Mucosa of stomach (tissue), 1 donor: Measurements from ENCODE around the gene PRKG1.

Source experiments
- H3K27me3 ChIP-seq: one replicate; pipeline ENCODE4 v1.7.0; 2013; ENCODE audit warnings: mild to moderate bottlenecking, low read length; ENCODE audit not compliant: control insufficient read depth, insufficient read depth
- H3K36me3 ChIP-seq: one replicate; pipeline ENCODE4 v1.7.0; 2013; ENCODE audit warnings: low read length; ENCODE audit not compliant: control insufficient read depth, insufficient read depth
- H3K4me1 ChIP-seq: one replicate; pipeline ENCODE4 v1.7.0; 2013; ENCODE audit warnings: mild to moderate bottlenecking, low read length; ENCODE audit not compliant: control insufficient read depth, insufficient read depth
- H3K4me3 ChIP-seq: one replicate; pipeline ENCODE4 v1.7.0; 2013; ENCODE audit warnings: low read length
- H3K9ac ChIP-seq: one replicate; pipeline ENCODE4 v1.7.0; 2013; ENCODE audit warnings: mild to moderate bottlenecking, low read length, moderate library complexity
- H3K9me3 ChIP-seq: one replicate; pipeline ENCODE4 v1.7.0; 2013; ENCODE audit warnings: mild to moderate bottlenecking, low read length, moderate library complexity; ENCODE audit not compliant: control insufficient read depth
- donor health status: Pancreatic carcinoma.

PRKG1 gene

GRCh38 chr10:51501396-51501795, 427.1 kb downstream of the PRKG1 start:
- Histone ChIP-seq H3K36me3 (no peaks in the 10 kb centered on the region), H3K9ac (no peak overlapping the region), H3K4me1 (no peaks in the 10 kb centered on the region), H3K4me3 (no peak overlapping the region), H3K9me3 (no peaks in the 10 kb centered on the region), H3K27me3 (no peaks in the 10 kb centered on the region)

GRCh38 chr10:51502124-51502523, 427.8 kb downstream of the PRKG1 start:
- no peaks in the 10 kb centered on the region for H3K27me3 ChIP-seq
- no peak overlapping the region for H3K4me3 ChIP-seq
- H3K9me3 ChIP-seq = no peaks in the 10 kb centered on the region
- no peak overlapping the region for H3K9ac ChIP-seq
- no peaks in the 10 kb centered on the region for H3K4me1 ChIP-seq
- no peaks in the 10 kb centered on the region for H3K36me3 ChIP-seq

- H3K36me3 ChIP-seq = no peaks in the 10 kb centered on the region
- no peaks in the 10 kb centered on the region for H3K9me3 ChIP-seq
- no peaks in the 10 kb centered on the region for H3K27me3 ChIP-seq
- no peaks in the 10 kb centered on the region for H3K4me1 ChIP-seq
- H3K9ac ChIP-seq = no peak overlapping the region
- no peak overlapping the region for H3K4me3 ChIP-seq
These were observed 429.1 kb downstream of the PRKG1 start for GRCh38 chr10:51503378-51503777.

- Histone ChIP-seq H3K27me3 (no peaks in the 10 kb centered on the region), H3K36me3 (no peaks in the 10 kb centered on the region), H3K9me3 (no peaks in the 10 kb centered on the region), H3K9ac (no peak overlapping the region), H3K4me1 (no peaks in the 10 kb centered on the region), H3K4me3 (no peak overlapping the region)
These were observed 433.2 kb downstream of the PRKG1 start for GRCh38 chr10:51507476-51507875.

- Histone ChIP-seq H3K9ac (no peak overlapping the region), H3K36me3 (no peaks in the 10 kb centered on the region), H3K9me3 (no peaks in the 10 kb centered on the region), H3K27me3 (no peaks in the 10 kb centered on the region), H3K4me3 (no peak overlapping the region), H3K4me1 (no peaks in the 10 kb centered on the region)
These were observed 433.9 kb downstream of the PRKG1 start for GRCh38 chr10:51508156-51508555.

- Histone ChIP-seq H3K36me3 (no peaks in the 10 kb centered on the region), H3K4me1 (no peaks in the 10 kb centered on the region), H3K4me3 (no peak overlapping the region), H3K9me3 (no peaks in the 10 kb centered on the region), H3K9ac (no peak overlapping the region), H3K27me3 (no peaks in the 10 kb centered on the region)
These were observed 435.9 kb downstream of the PRKG1 start for GRCh38 chr10:51510231-51510630.

- H3K9me3 ChIP-seq = no peaks in the 10 kb centered on the region
- no peak overlapping the region for H3K4me3 ChIP-seq
- H3K27me3 ChIP-seq = no peaks in the 10 kb centered on the region
- H3K36me3 ChIP-seq = no peaks in the 10 kb centered on the region
- H3K9ac ChIP-seq = no peak overlapping the region
- no peaks in the 10 kb centered on the region for H3K4me1 ChIP-seq
These were observed 447.3 kb downstream of the PRKG1 start for GRCh38 chr10:51521605-51522004.

GRCh38 chr10:51522858-51523257, 448.6 kb downstream of the PRKG1 start:
- Histone ChIP-seq H3K27me3 (no peaks in the 10 kb centered on the region), H3K4me1 (no peaks in the 10 kb centered on the region), H3K36me3 (no peaks in the 10 kb centered on the region), H3K4me3 (no peak overlapping the region), H3K9me3 (no peaks in the 10 kb centered on the region), H3K9ac (no peak overlapping the region)

GRCh38 chr10:51523440-51523839, 449.2 kb downstream of the PRKG1 start:
- Histone ChIP-seq H3K9ac (no peak overlapping the region), H3K4me1 (no peaks in the 10 kb centered on the region), H3K36me3 (no peaks in the 10 kb centered on the region), H3K27me3 (no peaks in the 10 kb centered on the region), H3K9me3 (no peaks in the 10 kb centered on the region), H3K4me3 (no peak overlapping the region)

- Histone ChIP-seq H3K9ac (no peak overlapping the region), H3K36me3 (no peaks in the 10 kb centered on the region), H3K27me3 (no peaks in the 10 kb centered on the region), H3K4me1 (no peaks in the 10 kb centered on the region), H3K4me3 (no peak overlapping the region), H3K9me3 (no peaks in the 10 kb centered on the region)
These were observed 449.8 kb downstream of the PRKG1 start for GRCh38 chr10:51524041-51524440.

GRCh38 chr10:51527522-51528219, 453.4 kb downstream of the PRKG1 start:
- Histone ChIP-seq H3K4me3 (no peak overlapping the region), H3K36me3 (no peaks in the 10 kb centered on the region), H3K9ac (no peak overlapping the region), H3K27me3 (no peaks in the 10 kb centered on the region), H3K4me1 (no peaks in the 10 kb centered on the region), H3K9me3 (no peaks in the 10 kb centered on the region)

- no peaks in the 10 kb centered on the region for H3K27me3 ChIP-seq
- H3K4me1 ChIP-seq = no peaks in the 10 kb centered on the region
- H3K36me3 ChIP-seq = no peaks in the 10 kb centered on the region
- no peak overlapping the region for H3K9ac ChIP-seq
- no peak overlapping the region for H3K4me3 ChIP-seq
- H3K9me3 ChIP-seq = no peaks in the 10 kb centered on the region
These were observed 454.2 kb downstream of the PRKG1 start for GRCh38 chr10:51528527-51528926.

GRCh38 chr10:51530541-51530940, 456.3 kb downstream of the PRKG1 start:
- Histone ChIP-seq H3K9me3 (no peaks in the 10 kb centered on the region), H3K9ac (no peak overlapping the region), H3K27me3 (no peaks in the 10 kb centered on the region), H3K36me3 (no peaks in the 10 kb centered on the region), H3K4me3 (no peak overlapping the region), H3K4me1 (no peaks in the 10 kb centered on the region)
